ENCODE measurements around the gene SPTB. TPM values are rescaled to one million over a fixed set of nuclear protein-coding genes. Genes with fewer than 3 reads are reported as not detected.

Gene SPTB
- total and polyA plus RNA-seq, 9 of the 15 experiments (the other 6 are each of a cell fraction or from before 2014, with no cell fraction given), result 0.21 to 45.9 (median 11.7) TPM

GRCh38 chr14:64815257-64815656, 64.5 kb downstream of the SPTB start:
- DNase-seq (ENCODE audit: extremely low read depth in 1 of 4, low spot score in 3 of 4), result no peak
- no peak overlapping the region for H3K27ac ChIP-seq (ENCODE audit: extremely low read depth, low read depth, low read length)
- no peak for TF ChIP-seq MCM2 (IDR thresholded peaks at IDR 0.05; ENCODE audit: low read depth)
- no peak for TF ChIP-seq PCBP1 (IDR thresholded peaks at IDR 0.05; ENCODE audit: low read depth, low read length, poor library complexity, severe bottlenecking)
- no peak for TF ChIP-seq MEIS2 (IDR thresholded peaks at IDR 0.05; ENCODE audit: partially characterized antibody)
- TF ChIP-seq E4F1 (CRISPR knock-in tag; IDR thresholded peaks at IDR 0.05; ENCODE audit: borderline replicate concordance), result no peak
- no peak for TF ChIP-seq NR2C2 (CRISPR knock-in tag; IDR thresholded peaks at IDR 0.05)
- TF ChIP-seq NR2C2 (tag; IDR thresholded peaks at IDR 0.05), result no peak
- H3K4me3 ChIP-seq, result no peak overlapping the region
- ChIA-PET CTCF (ENCODE audit: low intra/inter-chr PET ratio) (no interaction called here), POLR2A (no interaction called here)
- H3K4me2 ChIP-seq (ENCODE audit: insufficient read depth, low read length), result no peak overlapping the region
- H3K79me2 ChIP-seq (ENCODE audit: control insufficient read depth, insufficient read depth, low read length), result no peaks in the 10 kb centered on the region
- H3K4me1 ChIP-seq (replicated peaks in 1 of 2; ENCODE audit: control insufficient read depth in 2 of 2, insufficient read depth in 2 of 2, low read length in 2 of 2), result no peaks in the 10 kb centered on the region; a peak in 2 of 5 replicates
- no peak for FAIRE-seq
- no peaks in the 10 kb centered on the region for H3K9me3 ChIP-seq (replicated peaks; ENCODE audit: control insufficient read depth, insufficient read depth, low read depth, low read length)
- ATAC-seq, result no peak
- H3K27me3 ChIP-seq (ENCODE audit: control insufficient read depth in 2 of 2, insufficient read depth in 2 of 2, low read length in 2 of 2), result no peaks in the 10 kb centered on the region
- no peaks in the 10 kb centered on the region for H4K20me1 ChIP-seq (replicated peaks; ENCODE audit: control insufficient read depth, insufficient read depth, low read length)
- intact Hi-C loops (cut with micrococcal nuclease), result no loop called here
- H2AFZ ChIP-seq (ENCODE audit: low read depth, low read length), result no peak overlapping the region
- in situ Hi-C loops (cut with MboI), result no loop called here
- H3K9me1 ChIP-seq (ENCODE audit: control insufficient read depth, insufficient read depth, low read length), result no peaks in the 10 kb centered on the region
- H3K36me3 ChIP-seq (ENCODE audit: control insufficient read depth, insufficient read depth, low read length), result peaks cover 23% of the 10 kb centered on the region; the same call in 2 of the 3 replicates
- BruUV-seq (replicated peaks), result no TSS peak
- H3K9ac ChIP-seq (ENCODE audit: insufficient read depth in 1 of 2, low read depth in 2 of 2, low read length in 2 of 2), result no peak overlapping the region
- 81% methylated on average over 7 of the region's 7 CpGs for WGBS (ENCODE audit: insufficient coverage, low coverage, missing lambda C conversion rate)

Measured in K562 (cell line).